Measurements from ENCODE around the gene IMPG1. TPM values are rescaled to one million over a fixed set of nuclear protein-coding genes. Genes with fewer than 3 reads are reported as not detected.

IMPG1 gene
- total RNA-seq, 4 donors from 2014 or later, result 0.42 to 0.54 TPM; not detected in 2

DNA sequence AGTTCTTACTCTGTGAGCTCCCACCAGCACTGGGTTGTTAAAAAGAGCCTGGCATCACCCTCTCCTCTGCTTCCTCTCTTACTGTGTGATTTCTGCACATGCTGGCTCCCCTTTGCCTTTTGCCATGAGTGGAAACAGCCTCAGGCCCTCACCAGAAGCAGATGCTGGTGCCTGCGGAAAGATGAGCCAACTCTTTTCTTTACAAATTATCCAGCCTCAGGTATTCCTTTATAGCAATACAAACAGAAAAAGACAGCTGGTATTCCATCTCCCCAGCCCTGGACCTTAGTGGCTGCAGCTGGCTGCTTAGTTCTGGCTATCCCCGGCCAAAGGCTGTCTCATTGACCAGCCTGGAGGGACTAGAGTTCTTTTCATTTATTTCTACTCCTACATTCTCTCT, 129.1 kb downstream of the IMPG1 start:
- Histone ChIP-seq H3K9me3 (no peaks in the 10 kb centered on the region), H3K4me3 (no peak overlapping the region), H3K27ac (no peak overlapping the region), H3K27me3 (no peaks in the 10 kb centered on the region), H3K4me1 (no peaks in the 10 kb centered on the region), H3K36me3 (no peaks in the 10 kb centered on the region)
- no peak for ATAC-seq
- 80% methylated on average over 2 of the region's 2 CpGs for WGBS, 2 donors (ENCODE audit: low coverage in 1 of 2)
- TF ChIP-seq POLR2A (IDR thresholded peaks at IDR 0.05) (no peak), EP300 (IDR thresholded peaks at IDR 0.05) (no peak), POLR2AphosphoS5 (IDR thresholded peaks at IDR 0.05) (no peak)
- TF ChIP-seq, protein P1, sequence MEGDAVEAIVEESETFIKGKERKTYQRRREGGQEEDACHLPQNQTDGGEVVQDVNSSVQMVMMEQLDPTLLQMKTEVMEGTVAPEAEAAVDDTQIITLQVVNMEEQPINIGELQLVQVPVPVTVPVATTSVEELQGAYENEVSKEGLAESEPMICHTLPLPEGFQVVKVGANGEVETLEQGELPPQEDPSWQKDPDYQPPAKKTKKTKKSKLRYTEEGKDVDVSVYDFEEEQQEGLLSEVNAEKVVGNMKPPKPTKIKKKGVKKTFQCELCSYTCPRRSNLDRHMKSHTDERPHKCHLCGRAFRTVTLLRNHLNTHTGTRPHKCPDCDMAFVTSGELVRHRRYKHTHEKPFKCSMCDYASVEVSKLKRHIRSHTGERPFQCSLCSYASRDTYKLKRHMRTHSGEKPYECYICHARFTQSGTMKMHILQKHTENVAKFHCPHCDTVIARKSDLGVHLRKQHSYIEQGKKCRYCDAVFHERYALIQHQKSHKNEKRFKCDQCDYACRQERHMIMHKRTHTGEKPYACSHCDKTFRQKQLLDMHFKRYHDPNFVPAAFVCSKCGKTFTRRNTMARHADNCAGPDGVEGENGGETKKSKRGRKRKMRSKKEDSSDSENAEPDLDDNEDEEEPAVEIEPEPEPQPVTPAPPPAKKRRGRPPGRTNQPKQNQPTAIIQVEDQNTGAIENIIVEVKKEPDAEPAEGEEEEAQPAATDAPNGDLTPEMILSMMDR (IDR thresholded peaks at IDR 0.05), result no peak

DNA sequence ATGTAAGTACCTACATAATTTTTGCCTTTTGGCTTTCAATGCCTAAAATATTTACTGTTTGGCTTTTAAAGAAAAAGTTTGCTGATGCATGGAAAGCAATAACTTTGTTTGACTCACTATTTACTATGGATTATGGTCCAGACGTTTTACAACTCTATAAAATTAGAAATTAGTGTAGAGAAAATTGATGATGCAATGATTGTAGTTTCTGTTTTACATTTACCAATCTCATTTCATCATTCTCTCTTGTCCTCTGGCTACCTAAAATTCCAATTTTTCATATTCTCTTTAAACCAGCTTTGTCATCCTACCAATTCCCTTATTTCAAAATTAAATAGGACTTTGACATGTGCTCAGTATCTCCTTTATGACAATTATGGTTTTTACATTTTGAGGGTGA, 131.0 kb downstream of the IMPG1 start:
- no peaks in the 10 kb centered on the region for H3K4me1 ChIP-seq
- H3K27me3 ChIP-seq, result no peaks in the 10 kb centered on the region
- no peaks in the 10 kb centered on the region for H3K9me3 ChIP-seq
- ATAC-seq, result no peak
- H3K27ac ChIP-seq, result no peak overlapping the region
- WGBS, 2 donors (ENCODE audit: low coverage in 1 of 2), result 17 to 36% methylated on average over 1 of the region's 1 CpG
- TF ChIP-seq POLR2A (IDR thresholded peaks at IDR 0.05), result no peak
- TF ChIP-seq, protein P1 (IDR thresholded peaks at IDR 0.05), result no peak
- no peak for TF ChIP-seq EP300 (IDR thresholded peaks at IDR 0.05)
- no peak for TF ChIP-seq POLR2AphosphoS5 (IDR thresholded peaks at IDR 0.05)
- no peak overlapping the region for H3K4me3 ChIP-seq
- H3K36me3 ChIP-seq, result no peaks in the 10 kb centered on the region

DNA sequence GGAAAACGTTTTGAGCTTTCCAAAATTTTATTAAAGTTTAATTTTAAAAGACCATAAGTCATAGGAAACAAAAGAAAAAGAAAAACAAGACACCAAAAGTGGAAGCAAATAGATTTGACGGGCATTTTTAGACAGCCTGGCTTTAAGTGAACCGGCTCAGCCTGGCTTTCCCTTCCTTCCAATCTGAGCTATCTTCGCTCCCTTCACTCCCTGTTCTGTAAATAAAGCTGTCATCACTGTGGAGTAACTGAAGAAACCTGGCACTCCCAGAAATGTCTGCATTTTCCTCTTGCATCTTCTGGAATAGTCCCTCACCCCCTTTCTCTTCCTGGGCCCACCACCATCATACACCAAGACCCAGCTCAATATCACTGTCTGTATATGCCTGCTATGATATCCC, 131.9 kb downstream of the IMPG1 start:
- peaks cover 0 to under 1% (median 0%) of the 10 kb centered on the region in 3 donors for H3K4me1 ChIP-seq
- no peaks in the 10 kb centered on the region for H3K9me3 ChIP-seq
- no peaks in the 10 kb centered on the region for H3K27me3 ChIP-seq
- TF ChIP-seq, protein P1 (IDR thresholded peaks at IDR 0.05), result no peak
- TF ChIP-seq POLR2AphosphoS5 (IDR thresholded peaks at IDR 0.05), result no peak
- TF ChIP-seq POLR2A (IDR thresholded peaks at IDR 0.05), result no peak
- no peak for TF ChIP-seq EP300 (IDR thresholded peaks at IDR 0.05)
- ATAC-seq, result no peak
- WGBS, 2 donors (ENCODE audit: low coverage in 1 of 2), result 38 to 44% methylated on average over 4 of the region's 4 CpGs
- H3K36me3 ChIP-seq, result no peaks in the 10 kb centered on the region
- H3K4me3 ChIP-seq, result no peak overlapping the region
- no peak overlapping the region for H3K27ac ChIP-seq

DNA sequence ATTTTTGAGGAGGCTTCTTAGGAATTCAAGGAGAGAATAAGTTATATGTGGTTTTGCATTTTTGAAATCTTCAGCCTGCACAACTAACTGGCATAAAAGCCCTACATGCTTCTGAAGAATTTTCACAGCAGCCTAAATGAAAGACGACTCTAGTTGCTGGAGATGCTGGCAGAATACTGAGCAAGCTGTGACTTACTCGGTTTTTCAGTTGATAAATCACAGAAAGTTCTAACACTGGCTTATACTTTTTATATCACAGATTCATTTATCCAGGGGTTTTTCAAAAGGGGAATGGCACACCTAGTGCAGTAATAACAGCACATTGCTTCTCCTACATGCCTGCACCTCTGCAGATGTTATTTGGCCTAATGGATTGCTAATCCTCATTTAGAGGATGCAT, 134.6 kb downstream of the IMPG1 start:
- TF ChIP-seq EP300 (IDR thresholded peaks at IDR 0.05) (no peak), POLR2AphosphoS5 (IDR thresholded peaks at IDR 0.05) (no peak), POLR2A (IDR thresholded peaks at IDR 0.05) (no peak)
- TF ChIP-seq, protein P1 (IDR thresholded peaks at IDR 0.05), result no peak
- H3K4me3 ChIP-seq, result no peak overlapping the region
- 41 to 52% methylated on average over 2 of the region's 2 CpGs for WGBS, 2 donors (ENCODE audit: low coverage in 1 of 2)
- H3K36me3 ChIP-seq, result no peaks in the 10 kb centered on the region
- ATAC-seq, result no peak
- peaks cover 0 to 11% (median 0%) of the 10 kb centered on the region in 3 donors for H3K4me1 ChIP-seq
- H3K27me3 ChIP-seq, result no peaks in the 10 kb centered on the region
- no peaks in the 10 kb centered on the region for H3K9me3 ChIP-seq
- no peak overlapping the region for H3K27ac ChIP-seq

DNA sequence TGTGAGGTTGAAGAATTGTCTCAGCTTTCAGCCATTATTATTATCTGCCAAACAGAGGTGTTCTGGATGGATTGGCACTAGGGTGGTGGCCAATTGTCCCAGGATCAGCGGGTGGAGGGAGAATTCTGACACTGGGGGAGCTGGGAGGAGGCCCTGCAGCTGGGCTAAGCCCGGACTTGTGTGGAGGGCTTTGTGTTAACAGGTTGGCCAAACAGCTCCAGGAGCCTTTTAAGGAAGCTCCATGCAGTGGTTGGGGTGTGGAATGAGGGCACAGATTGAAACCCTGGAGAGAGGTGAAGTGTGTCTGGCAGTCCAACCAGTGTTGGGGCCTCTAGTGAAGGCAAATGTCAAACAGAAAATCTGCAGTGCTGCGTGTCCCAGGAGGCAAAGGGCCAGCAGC, 135.8 kb downstream of the IMPG1 start:
- no peaks in the 10 kb centered on the region for H3K9me3 ChIP-seq
- no peak overlapping the region for H3K4me3 ChIP-seq
- WGBS, 2 donors (ENCODE audit: low coverage in 1 of 2), result 68 to 90% methylated on average over 2 to 3 of the region's 3 CpGs
- no peak overlapping the region for H3K27ac ChIP-seq
- TF ChIP-seq EP300 (IDR thresholded peaks at IDR 0.05), result no peak
- H3K27me3 ChIP-seq, result no peaks in the 10 kb centered on the region
- H3K36me3 ChIP-seq, result no peaks in the 10 kb centered on the region
- ATAC-seq, result no peak
- H3K4me1 ChIP-seq, result peaks cover 0 to 11% (median 0%) of the 10 kb centered on the region in 3 donors

Data from gastroesophageal sphincter (tissue), 4 donors.